CD4-positive, alpha-beta T cell treated with Interleukin-10 for 1 hour (primary cell): ENCODE measurements around the gene FBXL17.
A peak's percentile ranks its signal among the peaks of the same experiment; 100 is the strongest.

Experiments used
- DNase-seq: peaks from one replicate; pipeline ENCODE4 v3.0.0-alpha.2; 2020

FBXL17 gene

DNA sequence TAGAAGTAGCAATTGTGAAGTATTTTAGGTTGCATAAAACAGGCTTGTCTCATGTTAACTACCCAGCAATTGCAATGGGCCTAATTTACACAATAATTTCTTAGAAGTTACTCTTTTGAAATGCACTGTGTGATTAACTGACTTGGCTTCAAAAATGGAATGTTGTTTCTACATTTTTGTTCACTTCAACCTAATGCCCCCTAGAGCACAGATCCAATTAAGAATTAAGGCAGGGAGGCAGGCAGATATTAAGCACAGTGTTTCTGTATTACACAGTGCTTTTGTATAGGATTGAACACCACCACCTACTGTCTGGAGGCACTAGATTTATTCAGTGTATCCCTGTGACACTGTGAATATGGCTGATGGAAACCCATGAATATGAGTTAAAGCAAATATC lies 302.1 kb downstream of the FBXL17 start:
- DNase-seq: no peak

DNA sequence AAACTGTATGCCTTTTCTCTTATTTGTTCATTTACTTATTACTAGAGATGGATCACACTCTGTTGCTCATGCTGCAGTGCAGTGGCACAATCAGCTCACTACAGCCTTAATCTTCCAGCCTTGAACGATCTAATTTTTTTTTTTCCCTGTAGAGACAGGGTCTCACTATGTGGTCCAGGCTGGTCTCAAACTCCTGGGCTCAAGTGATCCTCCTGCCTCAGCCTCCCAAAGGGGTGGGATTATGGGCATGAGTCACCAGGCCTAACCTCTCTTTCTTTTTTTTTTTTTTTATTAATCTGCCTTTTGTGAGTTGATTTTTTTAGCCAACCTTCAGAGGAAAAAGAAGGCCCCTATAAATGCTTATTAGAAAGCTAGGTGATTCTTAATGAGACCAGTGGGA lies 303.0 kb downstream of the FBXL17 start:
- no peak for DNase-seq

DNA sequence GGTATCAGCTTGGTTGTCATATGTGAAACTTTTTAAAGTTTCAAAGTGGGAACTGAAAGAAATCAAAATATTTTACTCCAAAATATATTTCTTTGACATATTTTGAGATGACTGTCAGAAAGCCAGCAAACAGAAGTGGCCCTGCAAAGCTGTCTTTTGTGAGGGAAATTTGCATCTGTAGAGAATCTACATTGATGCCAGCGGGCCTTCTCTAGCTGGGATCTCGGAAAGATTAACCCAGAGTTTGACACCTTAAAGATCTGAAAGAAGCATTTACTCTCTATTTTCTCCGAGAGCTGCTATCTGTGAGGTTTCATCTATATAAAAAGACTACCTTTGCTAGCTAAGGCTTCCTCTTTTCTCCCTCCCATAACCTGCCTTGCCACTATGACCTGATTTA lies 303.6 kb downstream of the FBXL17 start:
- DNase-seq: no peak

DNA sequence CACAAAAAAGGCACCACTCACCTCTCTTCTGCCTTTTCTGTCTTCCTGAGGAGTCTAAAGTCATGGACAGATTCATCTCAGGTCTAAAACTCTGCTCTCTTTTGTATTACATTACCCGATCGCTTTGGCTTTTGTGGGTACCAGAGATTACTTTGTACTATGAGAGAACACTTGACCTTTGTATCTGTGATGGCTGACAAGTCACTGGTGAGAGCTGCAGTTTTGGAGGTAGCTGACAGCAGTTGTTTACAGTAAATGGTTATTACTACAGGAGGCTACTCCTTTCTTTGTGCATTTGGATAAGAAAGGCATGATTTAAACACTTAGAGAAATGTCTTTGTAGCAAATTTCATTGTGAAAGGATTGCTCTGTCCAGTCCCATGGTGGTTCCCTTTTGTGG lies 307.3 kb downstream of the FBXL17 start:
- no peak for DNase-seq

DNA sequence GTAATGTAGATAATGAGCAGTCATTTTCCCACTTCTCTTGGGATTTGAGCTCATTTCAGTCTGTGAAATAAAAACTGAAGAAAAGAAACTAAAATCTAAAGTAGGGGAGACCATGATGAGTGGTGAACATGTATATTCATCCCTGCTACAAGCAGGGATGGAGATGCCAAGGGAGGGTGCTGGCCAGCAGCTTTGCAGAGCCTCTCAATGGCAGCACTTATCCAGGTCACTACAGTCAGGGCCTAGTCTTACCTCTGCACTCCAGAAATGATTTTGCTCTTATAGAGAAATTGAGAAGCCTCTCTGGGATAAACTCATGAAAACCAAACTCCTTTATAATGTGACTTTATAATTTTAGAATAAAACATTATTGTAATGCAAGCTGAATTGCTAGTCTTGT lies 317.6 kb downstream of the FBXL17 start:
- DNase-seq: no peak

DNA sequence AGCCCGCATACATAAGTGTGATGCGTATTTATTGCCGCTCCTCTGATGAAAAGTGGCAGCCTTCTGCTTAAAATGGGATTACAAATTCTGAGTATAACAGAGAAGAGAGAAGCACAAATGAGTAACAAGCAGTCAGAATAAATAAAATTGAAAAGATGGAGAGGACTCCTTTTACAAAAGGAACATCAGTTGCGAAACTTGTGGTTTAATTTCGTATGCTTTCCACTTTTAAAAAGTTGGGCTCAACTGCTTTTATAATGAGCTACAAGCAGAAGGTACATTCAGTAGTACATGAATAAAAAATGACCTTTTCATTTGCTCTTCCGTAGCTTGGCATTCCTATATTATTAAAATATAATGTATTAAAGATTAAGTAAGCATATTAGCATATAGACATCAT lies 320.0 kb downstream of the FBXL17 start:
- DNase-seq: no peak

DNA sequence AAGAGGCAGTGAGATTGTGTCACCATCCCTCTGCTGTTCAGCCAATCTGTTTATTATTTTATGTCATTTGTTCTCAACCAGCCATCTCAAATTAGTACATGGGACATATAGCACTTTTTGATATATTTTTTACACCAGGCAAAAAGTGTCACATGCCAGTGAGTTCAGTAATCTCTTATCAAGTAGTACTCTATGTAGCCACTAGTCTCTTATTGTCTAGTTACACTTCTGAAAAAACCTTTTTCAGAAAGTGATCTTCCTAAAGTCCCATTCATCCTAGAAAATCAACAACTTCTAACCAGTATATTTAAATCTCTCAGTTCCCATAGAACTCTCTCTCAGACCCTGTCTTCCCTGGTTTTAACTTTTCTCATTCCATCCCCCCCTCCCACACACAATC lies 321.6 kb downstream of the FBXL17 start:
- no peak for DNase-seq

DNA sequence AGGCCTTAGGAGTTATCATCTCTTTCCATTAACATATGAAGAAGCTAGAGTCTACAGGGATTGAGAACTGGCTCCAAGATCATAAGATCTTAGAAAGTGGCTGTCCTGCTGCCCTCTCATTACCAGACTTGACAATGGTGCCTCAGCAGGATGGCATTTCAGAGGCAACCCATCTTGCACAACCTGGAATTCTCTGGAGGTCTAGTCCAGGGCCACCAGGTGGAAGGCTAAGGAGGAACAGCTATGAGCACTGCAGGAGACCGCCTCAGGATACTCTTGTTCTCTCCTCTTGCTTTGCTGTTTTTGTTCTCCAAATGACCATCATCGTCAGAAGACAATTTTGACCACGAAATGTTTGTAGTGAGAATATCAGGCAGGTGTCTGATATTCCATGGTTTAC lies 322.6 kb downstream of the FBXL17 start:
- no peak for DNase-seq

DNA sequence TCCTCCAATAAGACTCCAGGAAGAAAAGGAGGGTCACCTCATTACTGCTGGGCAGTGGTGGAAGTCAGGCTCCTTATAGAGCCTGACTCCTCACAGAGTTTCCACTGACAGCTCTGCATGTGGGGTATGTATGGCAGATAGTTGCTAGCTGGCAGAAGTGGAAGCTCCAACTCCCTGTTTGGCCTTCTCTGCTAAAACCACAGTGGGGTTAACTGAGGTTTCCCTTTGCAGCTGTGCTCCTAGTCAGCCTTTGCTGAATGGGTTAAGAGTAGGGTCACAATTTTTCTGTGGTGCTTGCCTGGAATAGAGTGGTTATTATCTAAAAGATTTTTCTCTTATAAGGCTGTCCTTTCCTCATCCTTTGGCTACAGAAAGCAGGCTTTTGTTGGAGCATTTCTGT lies 327.5 kb downstream of the FBXL17 start:
- DNase-seq: no peak

DNA sequence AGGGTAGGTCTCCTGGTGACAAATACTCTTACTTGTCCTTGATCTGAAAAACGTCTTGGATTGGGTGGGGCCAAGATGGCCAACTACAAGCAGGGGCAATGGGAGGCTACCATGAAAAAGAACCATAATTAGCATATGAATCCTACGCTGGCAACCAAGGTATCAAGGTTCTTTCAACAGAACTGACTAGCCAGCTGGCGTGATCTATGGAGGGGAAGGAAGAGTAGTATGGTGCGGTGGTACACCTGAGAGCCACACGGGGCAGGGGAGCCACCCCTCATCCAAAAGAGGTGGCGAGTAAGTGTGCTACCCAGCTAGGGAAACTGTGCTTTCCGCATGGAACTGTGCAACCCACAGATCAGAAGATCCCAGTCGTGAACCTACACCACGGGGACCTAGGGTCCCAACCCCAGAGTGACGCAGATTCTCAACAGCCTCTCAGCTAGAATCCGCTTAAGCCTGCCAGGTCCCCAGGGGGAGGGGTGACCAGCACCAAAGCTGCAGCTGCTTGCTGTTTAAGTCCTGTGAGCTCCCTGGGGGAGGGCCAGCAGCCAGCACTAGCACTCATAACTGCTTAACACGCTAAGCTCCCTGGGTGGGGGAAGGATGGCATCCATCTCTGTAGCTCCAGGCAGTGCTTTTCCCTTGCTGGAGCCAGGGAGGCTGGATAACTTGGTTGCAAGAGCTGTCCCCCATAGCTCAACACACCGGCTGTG lies 334.8 kb downstream of the FBXL17 start:
- no peak for DNase-seq

DNA sequence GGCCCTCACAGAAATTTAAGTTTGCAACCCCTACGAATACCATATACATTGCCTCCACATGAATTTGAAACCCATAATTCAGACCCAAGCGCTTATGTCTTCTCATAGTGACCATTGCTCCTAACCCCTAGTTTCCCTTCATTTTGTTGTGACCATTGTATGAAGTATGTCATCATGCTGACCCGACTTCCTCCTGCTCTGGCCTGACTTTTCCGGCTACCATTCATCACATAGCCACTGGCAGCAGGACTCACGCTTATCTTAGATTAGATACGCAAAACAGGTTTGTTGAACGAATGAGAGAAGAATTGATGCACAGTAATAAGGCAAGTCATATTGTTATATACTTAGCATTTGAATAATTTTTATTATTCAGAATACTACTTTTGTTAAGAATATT lies 345.4 kb downstream of the FBXL17 start:
- DNase-seq: no peak

DNA sequence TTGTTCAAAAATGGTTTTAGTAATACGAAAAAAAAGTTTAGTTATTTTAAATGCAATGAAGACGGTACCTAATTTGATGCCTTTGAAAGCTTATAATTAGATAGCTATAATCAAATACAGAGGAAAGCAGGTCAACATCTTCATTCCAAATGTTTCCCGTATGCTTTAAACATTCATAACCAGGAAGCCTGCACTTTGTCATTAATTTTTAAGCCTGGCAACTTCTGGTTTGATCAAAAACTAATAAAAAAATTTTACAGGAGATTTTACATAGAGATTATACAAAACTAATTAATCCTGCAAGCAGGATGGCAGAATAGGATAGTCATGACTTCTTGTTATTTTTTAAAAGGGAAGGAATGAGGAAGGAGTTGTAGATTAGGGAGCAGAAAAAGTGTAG lies 353.0 kb downstream of the FBXL17 start:
- DNase-seq: no peak

DNA sequence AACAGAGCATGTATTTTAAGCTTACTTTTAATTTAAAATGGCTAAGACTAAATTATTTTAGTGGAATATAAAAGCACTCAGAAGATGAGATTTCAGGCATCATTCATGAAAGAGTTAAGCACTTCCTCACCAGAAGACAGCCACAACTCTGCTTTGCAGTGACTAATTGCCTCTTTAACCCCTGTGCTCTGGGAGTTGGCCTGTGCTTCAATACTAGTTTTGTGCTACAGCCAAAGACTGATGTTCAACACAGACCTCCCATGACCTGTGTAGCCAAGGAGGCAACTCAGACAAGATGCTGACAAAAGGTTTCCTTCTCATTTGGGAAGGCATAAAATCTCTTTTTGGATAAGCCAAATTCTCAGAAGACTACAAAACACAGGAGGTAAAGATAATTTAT lies 353.5 kb downstream of the FBXL17 start:
- DNase-seq: no peak

DNA sequence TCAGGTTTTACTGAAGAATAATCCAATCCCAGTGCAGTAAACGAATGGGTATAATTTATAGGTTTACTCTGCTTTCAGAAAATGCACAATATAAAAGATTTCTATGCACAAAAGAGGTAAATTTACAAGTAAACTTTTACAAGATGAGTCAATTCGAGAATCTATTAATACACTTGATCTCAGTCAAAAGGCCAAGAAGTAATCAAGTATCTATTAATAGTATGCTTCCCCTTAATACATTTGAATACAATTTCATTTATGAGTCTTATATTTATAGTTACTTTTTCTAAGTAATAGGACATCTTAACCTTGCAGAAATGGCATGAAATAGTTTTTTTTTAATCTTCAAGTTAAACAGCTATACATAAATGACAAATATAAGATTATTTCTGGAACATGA lies 355.9 kb downstream of the FBXL17 start:
- no peak for DNase-seq

DNA sequence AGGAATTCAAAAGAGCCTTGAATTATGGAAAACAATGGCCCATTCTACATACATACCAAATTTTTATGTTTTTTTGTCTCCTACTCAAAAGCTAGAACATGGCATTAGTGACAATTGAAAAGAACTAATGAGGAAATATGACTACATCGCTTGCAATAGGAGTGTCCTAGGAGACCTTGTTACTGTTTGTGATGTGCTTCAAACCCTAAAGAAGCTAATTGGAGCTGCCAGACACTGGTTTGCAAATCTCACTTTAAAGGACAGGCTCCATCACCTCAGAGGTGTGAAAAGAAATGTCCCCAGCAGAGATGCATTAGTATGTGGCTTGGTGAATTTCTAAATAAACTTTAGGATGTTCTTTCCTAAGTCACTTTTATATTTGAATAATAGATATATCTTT lies 356.9 kb downstream of the FBXL17 start:
- no peak for DNase-seq

DNA sequence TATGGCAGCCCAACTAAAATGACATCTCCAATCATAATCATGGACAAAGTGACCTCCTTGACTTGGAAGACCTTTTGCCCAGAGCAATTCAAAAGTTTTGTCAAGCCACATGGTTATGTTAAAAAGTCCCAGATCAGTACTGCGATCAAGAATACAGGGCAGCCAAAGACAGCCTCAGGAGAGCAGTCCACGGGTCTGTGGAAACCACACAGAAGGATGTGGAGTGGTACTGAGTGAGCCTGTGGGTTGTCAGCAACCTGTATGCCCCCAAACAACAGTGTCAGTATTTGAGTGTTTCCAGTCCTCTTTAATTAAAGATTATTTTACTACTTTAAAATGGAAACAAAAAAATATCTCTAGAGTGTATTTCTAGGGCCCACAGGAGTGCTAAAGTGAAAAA lies 365.8 kb downstream of the FBXL17 start:
- DNase-seq: no peak

DNA sequence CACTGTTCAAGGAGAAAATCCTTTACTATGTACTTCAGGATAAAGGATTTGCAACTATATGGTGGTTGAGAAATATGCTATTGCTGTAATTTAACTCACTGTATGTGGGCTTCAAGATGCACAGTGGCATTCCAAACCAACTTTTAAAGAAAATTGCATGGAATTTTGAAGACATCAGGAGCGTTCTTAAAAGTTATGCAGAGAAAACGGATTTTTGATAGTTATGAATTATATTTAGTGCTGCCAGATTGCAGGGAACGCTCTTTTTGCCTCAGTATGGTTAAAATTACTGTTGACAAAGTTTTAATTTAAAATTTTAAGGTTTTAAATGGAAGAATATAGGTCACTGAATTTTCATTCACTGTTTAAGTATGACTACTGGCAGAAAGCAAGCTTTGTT lies 375.1 kb downstream of the FBXL17 start:
- DNase-seq: no peak

DNA sequence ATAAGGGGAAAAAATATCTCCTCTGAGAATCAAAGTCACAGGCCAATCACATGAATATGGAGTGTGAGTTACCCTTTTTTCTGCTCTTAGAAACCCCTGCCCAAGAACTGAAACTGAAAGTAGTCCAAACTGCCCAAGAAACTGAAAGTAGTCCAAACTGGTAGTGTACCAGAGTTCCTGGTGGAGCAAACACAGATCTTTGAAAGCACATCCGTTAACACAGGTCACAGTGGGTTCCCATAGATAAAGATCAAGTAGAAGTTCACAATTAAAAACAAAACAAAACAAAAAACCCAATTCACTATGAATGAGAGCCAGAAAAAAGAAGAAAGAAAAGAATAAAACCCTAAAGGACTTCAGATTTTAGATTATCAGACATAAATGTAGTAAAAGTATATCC lies 378.7 kb downstream of the FBXL17 start:
- peak; percentile 48 for DNase-seq

DNA sequence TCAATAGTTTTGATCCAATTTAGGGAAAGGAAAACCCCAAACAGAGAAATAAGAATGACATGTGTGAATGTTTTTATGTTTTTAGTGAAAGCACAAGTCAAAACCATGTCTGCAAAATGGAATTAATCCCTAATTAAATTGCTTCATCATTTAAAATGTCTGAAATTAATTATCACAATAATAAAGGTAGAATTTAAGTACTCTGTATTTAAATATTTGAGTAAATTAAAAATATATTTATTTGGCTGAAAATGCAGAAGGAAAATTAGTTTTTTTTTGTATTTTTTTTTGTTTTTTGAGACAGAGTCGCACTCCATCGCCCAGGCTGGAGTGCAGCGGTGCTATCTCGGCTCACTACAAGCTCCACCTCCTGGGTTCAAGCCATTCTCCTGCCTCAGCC lies 380.7 kb downstream of the FBXL17 start:
- no peak for DNase-seq

DNA sequence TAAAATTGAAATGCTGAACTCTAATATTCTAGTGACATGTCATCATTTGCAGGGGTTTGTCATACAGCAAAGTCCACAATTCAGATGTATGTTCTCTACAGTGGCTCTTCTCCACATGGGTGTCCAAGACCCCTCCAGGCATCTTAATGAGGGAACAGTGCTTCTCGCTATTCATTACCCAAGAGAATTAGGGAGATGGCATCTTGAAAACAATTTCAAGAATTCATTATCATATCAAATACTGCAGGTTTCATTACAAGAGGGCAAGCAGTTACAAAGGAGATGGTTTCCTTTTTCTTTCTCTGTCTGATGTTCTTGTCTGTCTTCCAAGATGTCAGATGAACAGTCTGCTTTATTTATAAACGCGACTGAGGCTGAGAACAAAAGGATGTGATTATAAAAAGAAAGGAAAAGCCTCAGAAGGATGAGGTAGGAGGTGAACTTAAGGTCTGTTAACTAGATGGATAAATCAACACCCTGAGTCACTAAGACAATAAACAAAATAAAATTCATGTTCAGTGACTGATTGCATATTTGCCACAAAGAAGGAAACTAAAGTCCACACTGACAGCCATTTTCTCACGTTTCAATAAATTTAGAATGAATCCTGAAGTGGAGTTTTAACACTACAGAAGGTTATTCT lies 384.4 kb downstream of the FBXL17 start:
- DNase-seq: no peak

DNA sequence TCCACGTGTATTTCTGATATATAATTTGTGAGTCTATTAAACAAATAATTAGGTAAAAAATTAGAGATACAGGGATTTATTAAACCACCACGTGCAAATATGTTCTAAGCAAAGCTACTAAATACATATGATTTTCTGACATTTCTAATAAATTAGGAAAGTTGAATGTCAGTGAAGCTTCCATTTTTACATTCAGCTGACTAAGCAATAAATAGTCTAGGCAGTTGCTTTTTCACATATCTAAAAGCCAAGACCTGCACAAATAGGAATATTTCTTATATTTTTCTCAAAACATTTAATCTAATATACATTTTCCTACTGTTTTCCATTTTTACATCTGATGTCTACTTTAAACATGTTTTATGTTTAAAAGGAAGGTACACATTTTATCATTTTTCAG lies 388.6 kb downstream of the FBXL17 start:
- no peak for DNase-seq

DNA sequence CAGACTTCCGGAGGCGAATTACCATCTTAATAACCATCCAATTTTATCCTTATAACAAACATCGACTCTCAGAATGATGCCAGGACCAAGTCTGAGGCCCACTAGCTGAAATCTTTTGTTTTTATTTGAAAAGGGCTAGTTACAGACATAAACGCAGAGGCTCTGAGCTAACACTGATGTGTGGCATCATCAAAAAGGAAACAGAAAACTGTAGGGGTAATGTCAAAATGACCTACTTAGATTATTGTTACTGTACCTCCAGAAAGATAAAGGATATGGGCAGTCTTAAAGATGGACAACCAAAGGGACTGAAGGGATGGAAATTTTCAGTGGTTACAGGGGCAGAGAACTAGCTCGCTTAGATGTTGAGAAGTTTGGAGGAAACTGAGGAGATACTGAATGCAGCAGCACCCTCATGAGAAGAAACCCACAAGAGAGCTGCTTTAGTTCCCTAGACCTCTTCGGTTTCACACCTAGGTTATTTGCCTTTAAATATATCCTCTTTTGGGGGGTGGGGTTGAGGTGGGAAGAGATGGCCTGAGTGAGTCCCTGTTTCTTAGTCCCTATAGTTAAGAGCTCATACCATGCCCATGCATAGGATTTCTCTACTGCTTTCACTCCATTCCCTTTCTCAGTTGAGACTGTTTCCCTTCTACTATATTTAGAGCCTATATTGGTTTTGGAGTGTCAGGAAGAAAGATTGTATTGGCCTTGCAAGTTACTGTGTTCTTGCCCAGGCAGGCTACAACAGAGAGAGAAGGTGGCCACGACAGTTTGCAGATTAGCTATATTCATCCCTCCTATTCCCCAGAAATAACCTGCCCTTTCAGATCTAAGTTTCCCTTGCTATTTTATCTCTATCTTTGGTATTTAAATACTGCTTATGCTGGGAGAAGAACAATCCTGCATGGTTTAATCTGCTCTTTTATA lies 390.8 kb downstream of the FBXL17 start:
- peak; percentile 9 for DNase-seq

DNA sequence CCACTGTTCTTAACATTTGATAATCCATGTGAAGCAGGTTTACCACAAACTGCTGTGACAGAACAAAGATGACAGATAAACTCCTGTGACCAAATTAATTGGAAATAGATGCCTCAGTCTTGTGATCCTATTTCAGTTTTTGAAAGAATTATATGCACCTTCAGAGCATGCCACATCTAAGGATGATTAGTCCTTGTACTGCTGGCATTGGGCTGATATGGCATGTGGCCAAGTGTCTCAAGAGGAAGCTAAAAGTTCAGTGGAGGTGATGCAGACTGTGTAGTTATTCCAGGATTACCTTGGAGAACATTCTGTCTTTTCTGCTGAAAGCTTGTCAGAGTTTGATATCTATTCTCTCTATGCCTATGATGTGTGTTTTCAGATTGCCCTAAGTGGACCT lies 396.8 kb downstream of the FBXL17 start:
- DNase-seq: no peak
